Endothelial cell of hepatic sinusoid (primary cell): ENCODE results near the gene SYT9.

Experiments
- in situ Hi-C: cut with HindIII; loops from 2 replicates; pipeline ENCODE4 v1.10.0; 2017; ENCODE audit warnings: low sequenced_read_pairs

Gene SYT9

GRCh38 chr11:7454854-7455253 lies 203.2 kb downstream of the SYT9 start:
- in situ Hi-C loops = no loop called here

- in situ Hi-C loops = no loop called here
Observed at GRCh38 chr11:7457211-7457610, 205.5 kb downstream of the SYT9 start.

GRCh38 chr11:7462706-7463105 lies 211.0 kb downstream of the SYT9 start:
- in situ Hi-C loops = no loop called here

GRCh38 chr11:7467652-7468051 lies 215.9 kb downstream of the SYT9 start:
- in situ Hi-C loops = no loop called here

- in situ Hi-C loops = no loop called here
Observed at GRCh38 chr11:7469351-7469865, 217.7 kb downstream of the SYT9 start.

GRCh38 chr11:7471071-7471470 lies 219.4 kb downstream of the SYT9 start:
- in situ Hi-C loops = no loop called here

GRCh38 chr11:7473717-7474116 lies 222.0 kb downstream of the SYT9 start:
- in situ Hi-C loops = no loop called here

GRCh38 chr11:7480113-7480512 lies 228.4 kb downstream of the SYT9 start:
- in situ Hi-C loops = no loop called here

GRCh38 chr11:7484131-7484530 lies 232.4 kb downstream of the SYT9 start:
- in situ Hi-C loops = no loop called here

- in situ Hi-C loops = no loop called here
Observed at GRCh38 chr11:7484645-7485044, 232.9 kb downstream of the SYT9 start.

- in situ Hi-C loops = no loop called here
Observed at GRCh38 chr11:7485186-7486097, 233.7 kb downstream of the SYT9 start, which contains the start of gene OLFML1. Gene OLFML1, plus strand, starts transcription at chr11:7485506. Its CDS starts 370 bp downstream, at chr11:7485876.

GRCh38 chr11:7486098-7486780 lies 234.5 kb downstream of the SYT9 start:
- in situ Hi-C loops = no loop called here

- in situ Hi-C loops = no loop called here
Observed at GRCh38 chr11:7486781-7487140, 235.1 kb downstream of the SYT9 start.

GRCh38 chr11:7487360-7487759 lies 235.7 kb downstream of the SYT9 start:
- in situ Hi-C loops = no loop called here

GRCh38 chr11:7488681-7489080 lies 237.0 kb downstream of the SYT9 start:
- in situ Hi-C loops = no loop called here

- in situ Hi-C loops = no loop called here
Observed at GRCh38 chr11:7489376-7489775, 237.7 kb downstream of the SYT9 start.

GRCh38 chr11:7490054-7490453 lies 238.3 kb downstream of the SYT9 start:
- in situ Hi-C loops = no loop called here

GRCh38 chr11:7490535-7490934 lies 238.8 kb downstream of the SYT9 start:
- in situ Hi-C loops = no loop called here

GRCh38 chr11:7492253-7492652 lies 240.5 kb downstream of the SYT9 start:
- in situ Hi-C loops = no loop called here

- in situ Hi-C loops = no loop called here
Observed at GRCh38 chr11:7493670-7494069, 242.0 kb downstream of the SYT9 start.

GRCh38 chr11:7494086-7494745 lies 242.5 kb downstream of the SYT9 start:
- in situ Hi-C loops = no loop called here
